MM.1S (cell line): ENCODE results near the gene MEIG1.

Experiments
- DNase-seq: peaks from one replicate; pipeline ENCODE4 v3.0.0-alpha.2; 2015
- H2AFZ ChIP-seq: fragments of 300-600 bp; sonication (generic); 2 replicates; pipeline ENCODE4 v1.6.0; 2016; ENCODE audit warnings: antibody characterized with exemption, low read length
- H3F3A ChIP-seq: fragments of 300-600 bp; sonication (generic); 2 replicates; pipeline ENCODE4 v1.6.1; 2016; ENCODE audit warnings: mild to moderate bottlenecking, antibody characterized with exemption, low read length, moderate library complexity, mixed read lengths; ENCODE audit not compliant: insufficient read depth
- H3K27ac ChIP-seq: fragments of 300-600 bp; sonication (generic); 2 replicates; pipeline ENCODE4 v1.5.1; 2016; ENCODE audit warnings: mild to moderate bottlenecking, low read length
- H3K27me3 ChIP-seq: fragments of 300-600 bp; sonication (generic); replicated peaks from 2 replicates; pipeline ENCODE4 v1.6.0; 2016; ENCODE audit warnings: low read length; ENCODE audit not compliant: insufficient read depth
- H3K36me3 ChIP-seq: fragments of 300-600 bp; sonication (generic); replicated peaks from 2 replicates; pipeline ENCODE4 v1.6.1; 2016; ENCODE audit warnings: mild to moderate bottlenecking, low read length, mixed read lengths; ENCODE audit not compliant: insufficient read depth
- H3K4me1 ChIP-seq: fragments of 300-600 bp; sonication (generic); 2 replicates; pipeline ENCODE4 v1.6.1; 2016; ENCODE audit warnings: low read length, mixed read lengths
- H3K4me2 ChIP-seq: fragments of 300-600 bp; sonication (generic); 2 replicates; pipeline ENCODE4 v1.6.0; 2016; ENCODE audit warnings: low read depth, low read length
- H3K4me3 ChIP-seq: fragments of 300-600 bp; sonication (generic); 2 replicates; pipeline ENCODE4 v1.5.1; 2016; ENCODE audit warnings: low read length, mixed read lengths
- H3K79me2 ChIP-seq: fragments of 300-600 bp; sonication (generic); 2 replicates; pipeline ENCODE4 v1.6.1; 2016; ENCODE audit warnings: mixed run types, low read length, mixed read lengths
- H3K9ac ChIP-seq: fragments of 300-600 bp; sonication (generic); 2 replicates; pipeline ENCODE4 v1.6.1; 2016; ENCODE audit warnings: low read length, mixed read lengths
- H3K9me2 ChIP-seq: fragments of 300-600 bp; sonication (generic); replicated peaks from 2 replicates; pipeline ENCODE4 v1.6.1; 2016; ENCODE audit warnings: mild to moderate bottlenecking, low read length, mixed read lengths; ENCODE audit not compliant: insufficient read depth
- H3K9me3 ChIP-seq: fragments of 300-600 bp; sonication (generic); replicated peaks from 2 replicates; pipeline ENCODE4 v1.6.1; 2016; ENCODE audit warnings: mild to moderate bottlenecking, low read length, mixed read lengths; ENCODE audit not compliant: insufficient read depth
- H4K20me1 ChIP-seq: fragments of 300-600 bp; sonication (generic); 2 replicates; pipeline ENCODE4 v1.6.1; 2016; ENCODE audit warnings: mild to moderate bottlenecking, low read length, moderate library complexity, mixed read lengths; ENCODE audit not compliant: insufficient read depth
- EZH2 ChIP-seq: fragments of 300-600 bp; sonication (generic); optimal IDR thresholded peaks from 2 replicates; pipeline ENCODE3; 2017; ENCODE audit warnings: low read depth, mild to moderate bottlenecking, antibody characterized with exemption, low read length, mixed read lengths
- EZH2phosphoT487 ChIP-seq: fragments of 300-600 bp; sonication (generic); IDR thresholded peaks from 2 replicates; pipeline ENCODE4 v1.6.1; 2018; ENCODE audit warnings: antibody characterized with exemption, low read length
- TF ChIP-seq, protein P1 (sequence below): fragments of 300-600 bp; sonication (generic); IDR thresholded peaks from 2 replicates; pipeline ENCODE4 v1.5.1; 2016; ENCODE audit warnings: antibody characterized with exemption, low read length, mixed read lengths

The MEIG1 gene

GRCh38 chr10:14952851-14953423 is 6.3 kb upstream of the MEIG1 start:
- Histone ChIP-seq H3K4me2 (peak overlapping the region; percentile 94), H3K27ac (peak overlapping the region; percentile 99), H2AFZ (peak overlapping the region; percentile 71; the same call in 1 of the 2 replicates), H3K9me2 (no peaks in the 10 kb centered on the region), H3K79me2 (peaks cover 57% of the 10 kb centered on the region), H3K9me3 (no peaks in the 10 kb centered on the region), H3K27me3 (no peaks in the 10 kb centered on the region), H3K4me1 (peaks cover 30% of the 10 kb centered on the region), H3K9ac (peak overlapping the region; percentile 94), H3K4me3 (peak overlapping the region; percentile 79), H4K20me1 (no peaks in the 10 kb centered on the region), H3F3A (peaks cover 26% of the 10 kb centered on the region), H3K36me3 (no peaks in the 10 kb centered on the region; the same call in 1 of the 2 replicates)
- DNase-seq, result no peak
- TF ChIP-seq EZH2phosphoT487 (no peak), EZH2 (no peak)
- TF ChIP-seq, protein P1, sequence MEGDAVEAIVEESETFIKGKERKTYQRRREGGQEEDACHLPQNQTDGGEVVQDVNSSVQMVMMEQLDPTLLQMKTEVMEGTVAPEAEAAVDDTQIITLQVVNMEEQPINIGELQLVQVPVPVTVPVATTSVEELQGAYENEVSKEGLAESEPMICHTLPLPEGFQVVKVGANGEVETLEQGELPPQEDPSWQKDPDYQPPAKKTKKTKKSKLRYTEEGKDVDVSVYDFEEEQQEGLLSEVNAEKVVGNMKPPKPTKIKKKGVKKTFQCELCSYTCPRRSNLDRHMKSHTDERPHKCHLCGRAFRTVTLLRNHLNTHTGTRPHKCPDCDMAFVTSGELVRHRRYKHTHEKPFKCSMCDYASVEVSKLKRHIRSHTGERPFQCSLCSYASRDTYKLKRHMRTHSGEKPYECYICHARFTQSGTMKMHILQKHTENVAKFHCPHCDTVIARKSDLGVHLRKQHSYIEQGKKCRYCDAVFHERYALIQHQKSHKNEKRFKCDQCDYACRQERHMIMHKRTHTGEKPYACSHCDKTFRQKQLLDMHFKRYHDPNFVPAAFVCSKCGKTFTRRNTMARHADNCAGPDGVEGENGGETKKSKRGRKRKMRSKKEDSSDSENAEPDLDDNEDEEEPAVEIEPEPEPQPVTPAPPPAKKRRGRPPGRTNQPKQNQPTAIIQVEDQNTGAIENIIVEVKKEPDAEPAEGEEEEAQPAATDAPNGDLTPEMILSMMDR, result no peak

- Histone ChIP-seq H2AFZ (peak overlapping the region; percentile 71), H3K4me3 (peak overlapping the region; percentile 79), H3K36me3 (no peaks in the 10 kb centered on the region; the same call in 1 of the 2 replicates), H3K9me3 (no peaks in the 10 kb centered on the region), H3K79me2 (peaks cover 52% of the 10 kb centered on the region), H3K27ac (peak overlapping the region; percentile 99), H3K9me2 (no peaks in the 10 kb centered on the region), H3K9ac (peak overlapping the region; percentile 94), H3K27me3 (no peaks in the 10 kb centered on the region), H4K20me1 (no peaks in the 10 kb centered on the region), H3K4me1 (peaks cover 30% of the 10 kb centered on the region), H3F3A (peaks cover 26% of the 10 kb centered on the region), H3K4me2 (peak overlapping the region; percentile 94)
- peak; percentile 75 for DNase-seq
- TF ChIP-seq EZH2phosphoT487, result no peak
- TF ChIP-seq, protein P1, result peak; percentile 28
Observed at GRCh38 chr10:14953424-14954000, 5.7 kb upstream of the MEIG1 start.

DNA sequence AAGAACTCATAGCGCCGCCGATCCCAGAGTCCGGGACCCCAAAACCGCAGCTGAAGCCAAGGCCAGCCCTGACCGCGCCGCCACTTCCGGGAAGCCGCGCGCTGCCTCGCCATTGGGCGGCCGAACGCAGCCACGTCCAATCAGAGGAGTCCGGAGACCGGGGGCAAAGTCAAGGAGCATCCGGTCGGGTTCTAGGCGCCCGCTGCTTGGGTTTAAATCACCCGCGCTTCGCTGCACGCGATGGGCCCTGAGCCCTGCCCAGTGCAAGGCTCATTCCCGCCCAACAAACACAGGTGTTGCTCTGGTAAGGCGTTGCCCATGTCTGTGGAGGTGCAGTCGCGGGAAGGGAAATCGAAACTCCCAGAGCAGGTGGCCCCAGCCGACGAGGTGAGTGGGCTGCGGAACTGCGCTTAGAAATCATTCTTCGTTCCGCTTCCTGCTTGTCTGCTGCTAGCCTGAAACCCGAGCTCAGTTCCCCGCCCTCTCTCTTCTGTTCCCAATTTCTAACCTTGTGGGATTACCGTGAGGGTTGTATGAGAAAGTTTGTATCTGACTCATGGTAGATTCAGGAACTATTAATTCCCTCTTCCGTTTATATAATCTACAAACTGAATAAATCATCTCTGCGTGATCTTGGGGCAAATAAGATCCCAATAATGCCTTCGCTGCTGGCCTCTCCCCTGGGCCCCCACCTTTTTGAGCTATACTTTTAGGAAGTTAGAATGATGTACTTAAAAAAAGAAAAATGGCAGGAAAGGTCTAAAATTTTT is 5.0 kb upstream of the MEIG1 start, which contains the start of gene DCLRE1C:
DCLRE1C (minus strand) TSS at position 96 of the 770 bp plus-strand sequence; CDS start at position 10, 86 bp downstream.
- Histone ChIP-seq H3K27ac (peak within 1 kb of the TSS; percentile 99), H3K79me2 (peaks cover 45% of the 10 kb centered on the region), H4K20me1 (no peaks in the 10 kb centered on the region), H3K9me2 (no peaks in the 10 kb centered on the region), H3K4me2 (peak within 1 kb of the TSS; percentile 94), H2AFZ (peak within 1 kb of the TSS; percentile 71), H3K9ac (peak within 1 kb of the TSS; percentile 94), H3K4me3 (peak within 1 kb of the TSS; percentile 79), H3F3A (peaks cover 26% of the 10 kb centered on the region), H3K4me1 (peaks cover 30% of the 10 kb centered on the region), H3K36me3 (no peaks in the 10 kb centered on the region), H3K27me3 (no peaks in the 10 kb centered on the region), H3K9me3 (no peaks in the 10 kb centered on the region)
- TF ChIP-seq, protein P1, result no peak
- TF ChIP-seq EZH2phosphoT487 (no peak), EZH2 (no peak)
- peak; percentile 98 for DNase-seq
